Tibial nerve (tissue), 4 donors: ENCODE results near the gene CPSF2.

Experiments
- CTCF ChIP-seq, 5 experiments: fragments of 200-600 bp in 3 of 5; fragments of 450-650 bp in 2 of 5; sonication (generic) in 3 of 5; IDR thresholded peaks; one replicate each; pipeline ENCODE4 v1.5.1; 2016 to 2019; ENCODE audit warnings: antibody characterized with exemption in 5 of 5, mild to moderate bottlenecking in 3 of 5, moderate library complexity in 2 of 5
- EP300 ChIP-seq, 2 donors: sonication (generic); formaldehyde crosslinking; IDR thresholded peaks; one replicate each; pipeline ENCODE4 v1.6.1; 2017; ENCODE audit warnings: antibody characterized with exemption in 2 of 2, mild to moderate bottlenecking in 1 of 2
- POLR2A ChIP-seq, 2 donors: fragments of 450-650 bp; IDR thresholded peaks; one replicate each; pipeline ENCODE4 v1.6.1; 2017; ENCODE audit warnings: antibody characterized with exemption in 2 of 2, mild to moderate bottlenecking in 2 of 2, moderate library complexity in 2 of 2

GRCh38 chr14:92175811-92176210 lies 54.0 kb downstream of the CPSF2 start:
- no peak for TF ChIP-seq CTCF (IDR thresholded peaks at IDR 0.05)
- no peak for TF ChIP-seq POLR2A (IDR thresholded peaks at IDR 0.05)
- TF ChIP-seq EP300 (IDR thresholded peaks at IDR 0.05): no peak
